IMR-90 (cell line): Measurements from ENCODE around the gene TRIM2. TPM values are rescaled to one million over a fixed set of nuclear protein-coding genes. Genes with fewer than 3 reads are reported as not detected.

Experiments
- ATAC-seq: fragments of 200-7000 bp; cut with Tn5 transposase; 2 replicates; pipeline ENCODE4 v1.9.1; 2020; ENCODE audit warnings: low read depth, mild to moderate bottlenecking, moderate library complexity
- BruUV-seq: library from RNA; stranded (reverse); fragments of 400-500 nt; replicated peaks from 2 replicates; lab custom pipeline; 2021; lab: Mats Ljungman, UMichigan
- CTCF ChIA-PET: fragments of 300-600 bp; formaldehyde crosslinking; extraction: SDS; loops from one replicate; lab custom pipeline; 2021; ENCODE audit warnings: antibody characterized with exemption; lab: Yijun Ruan, JAX
- POLR2A ChIA-PET: fragments of 300-600 bp; sonication (Branson Sonifier 250); formaldehyde crosslinking; loops from one replicate; lab custom pipeline; 2022; ENCODE audit warnings: antibody characterized with exemption; ENCODE audit not compliant: unreplicated experiment; lab: Charles Lee
- DNase-seq: peaks from one replicate; pipeline ENCODE4 v3.0.0; 2013
- H2AFZ ChIP-seq: replicated peaks from 2 replicates; pipeline ENCODE3; 2013; ENCODE audit warnings: low read length, mild to moderate bottlenecking; ENCODE audit not compliant: poor library complexity
- H2AK5ac ChIP-seq: 2 replicates; pipeline ENCODE4 v1.6.1; 2013; ENCODE audit warnings: low read depth, low read length, inconsistent platforms
- H2AK9ac ChIP-seq: replicated peaks from 2 replicates; pipeline ENCODE3; 2013; ENCODE audit warnings: mild to moderate bottlenecking, low read depth, low read length, moderate library complexity; ENCODE audit not compliant: poor library complexity
- H2BK120ac ChIP-seq: 2 replicates; pipeline ENCODE4 v1.6.1; 2013; ENCODE audit warnings: low read depth, low read length, inconsistent platforms
- H2BK15ac ChIP-seq: 3 replicates; pipeline ENCODE4 v1.6.1; 2013; ENCODE audit warnings: low read depth, low read length, inconsistent platforms
- H2BK20ac ChIP-seq: 2 replicates; pipeline ENCODE4 v1.6.1; 2013; ENCODE audit warnings: low read depth, mild to moderate bottlenecking, inconsistent platforms, low read length, moderate library complexity
- H2BK5ac ChIP-seq: 2 replicates; pipeline ENCODE4 v1.6.1; 2013; ENCODE audit warnings: mild to moderate bottlenecking, low read depth, low read length, inconsistent platforms; ENCODE audit not compliant: poor library complexity, severe bottlenecking
- H3K14ac ChIP-seq: replicated peaks from 2 replicates; pipeline ENCODE4 v1.6.1; 2013; ENCODE audit warnings: low read depth, low read length, inconsistent platforms
- H3K18ac ChIP-seq: 2 replicates; pipeline ENCODE4 v1.6.1; 2013; ENCODE audit warnings: low read depth, low read length, control low read depth
- H3K23ac ChIP-seq: 2 replicates; pipeline ENCODE4 v1.6.1; 2013; ENCODE audit warnings: low read depth, low read length, inconsistent platforms
- H3K27ac ChIP-seq: 2 replicates; pipeline ENCODE4 v1.5.1; 2013; ENCODE audit warnings: mild to moderate bottlenecking, control low read depth, low read length; ENCODE audit not compliant: insufficient read depth
- H3K27me3 ChIP-seq: 2 replicates; pipeline ENCODE4 v1.6.1; 2013; ENCODE audit warnings: low read length; ENCODE audit not compliant: control insufficient read depth, insufficient read depth
- H3K36me3 ChIP-seq: 2 replicates; pipeline ENCODE4 v1.6.1; 2013; ENCODE audit warnings: low read length, mixed read lengths; ENCODE audit not compliant: control insufficient read depth, insufficient read depth
- H3K4ac ChIP-seq: 2 replicates; pipeline ENCODE4 v1.6.1; 2013; ENCODE audit warnings: low read depth, low read length, inconsistent platforms
- H3K4me1 ChIP-seq: 2 replicates; pipeline ENCODE4 v1.6.1; 2013; ENCODE audit warnings: low read length, mixed read lengths; ENCODE audit not compliant: control insufficient read depth, insufficient read depth
- H3K4me2 ChIP-seq: 2 replicates; pipeline ENCODE4 v1.6.1; 2013; ENCODE audit warnings: low read depth, mild to moderate bottlenecking, control low read depth, low read length, moderate library complexity
- H3K4me3 ChIP-seq: 2 replicates; pipeline ENCODE4 v1.5.1; 2013; ENCODE audit warnings: low read depth, mild to moderate bottlenecking, control low read depth, low read length, moderate library complexity; ENCODE audit not compliant: insufficient read depth
- H3K56ac ChIP-seq: 2 replicates; pipeline ENCODE4 v1.6.1; 2013; ENCODE audit warnings: low read length, inconsistent platforms; ENCODE audit not compliant: insufficient read depth; ENCODE audit errors: extremely low read depth
- H3K79me1 ChIP-seq, 2 experiments: 2 replicates each; pipeline ENCODE4 v1.6.1; 2013; ENCODE audit warnings: low read length in 2 of 2, inconsistent platforms in 1 of 2, low read depth in 1 of 2
- H3K9ac ChIP-seq: 2 replicates; pipeline ENCODE4 v1.6.1; 2013; ENCODE audit warnings: low read depth, low read length, control low read depth
- H3K9me1 ChIP-seq: 2 replicates; pipeline ENCODE4 v1.6.1; 2013; ENCODE audit warnings: low read length, inconsistent platforms; ENCODE audit not compliant: insufficient read depth
- H3K9me3 ChIP-seq: 2 replicates; pipeline ENCODE4 v1.6.1; 2013; ENCODE audit warnings: low read length; ENCODE audit not compliant: control insufficient read depth, insufficient read depth
- H4K20me1 ChIP-seq: 2 replicates; pipeline ENCODE4 v1.6.1; 2013; ENCODE audit warnings: low read length, inconsistent platforms; ENCODE audit not compliant: insufficient read depth
- H4K5ac ChIP-seq: 2 replicates; pipeline ENCODE4 v1.6.1; 2013; ENCODE audit warnings: mild to moderate bottlenecking, low read depth, low read length, control low read depth
- H4K8ac ChIP-seq, 2 experiments: 2 replicates each; pipeline ENCODE4 v1.6.1; 2013; ENCODE audit warnings: low read depth in 2 of 2, low read length in 2 of 2, control low read depth in 1 of 2, inconsistent platforms in 1 of 2
- H4K91ac ChIP-seq: 2 replicates; pipeline ENCODE4 v1.6.1; 2013; ENCODE audit warnings: low read depth, low read length, inconsistent platforms; ENCODE audit not compliant: insufficient read depth
- CEBPB ChIP-seq: IDR thresholded peaks from 2 replicates; pipeline ENCODE4 v1.6.1; 2012; ENCODE audit warnings: low read depth, low read length, improper control_type of control experiment
- CTCF ChIP-seq: conservative IDR thresholded peaks from 2 replicates; pipeline ENCODE4 v1.5.1; 2012; ENCODE audit warnings: mild to moderate bottlenecking, low read depth, low read length, improper control_type of control experiment
- ELK1 ChIP-seq: fragments of 150-350 bp; IDR thresholded peaks from 2 replicates; pipeline ENCODE4 v1.6.1; 2016; ENCODE audit warnings: low read depth, mild to moderate bottlenecking, low read length, moderate library complexity, borderline replicate concordance
- NFE2L2 ChIP-seq: fragments of 150-350 bp; IDR thresholded peaks from 2 replicates; pipeline ENCODE4 v1.6.1; 2016; ENCODE audit warnings: low read depth, mild to moderate bottlenecking, low read length
- POLR2A ChIP-seq: IDR thresholded peaks from 2 replicates; pipeline ENCODE4 v1.6.1; 2012; ENCODE audit warnings: mild to moderate bottlenecking, low read depth, low read length
- RAD21 ChIP-seq: IDR thresholded peaks from 2 replicates; pipeline ENCODE4 v1.6.1; 2012; ENCODE audit warnings: low read length, improper control_type of control experiment
- USF2 ChIP-seq: fragments of 150-350 bp; IDR thresholded peaks from 2 replicates; pipeline ENCODE4 v1.6.1; 2017; ENCODE audit warnings: mild to moderate bottlenecking, antibody characterized with exemption, low read length, low read depth
- WGBS, 2 experiments: methylation state at CpG; one replicate each; pipeline versions ENCODE4 v1.1.5 to v1.1.7; 2013; ENCODE audit warnings: missing lambda C conversion rate in 2 of 2; ENCODE audit not compliant: insufficient read length in 1 of 2; ENCODE audit errors: extremely low coverage in 2 of 2; 5-methylcytosine and 5-hydroxymethylcytosine counted together
- dilution Hi-C: fragments of 300-500 bp; cut with HindIII; formaldehyde crosslinking; loops from one replicate; pipeline ENCODE4 v1.14.3; 2018; ENCODE audit warnings: low sequenced_read_pairs; ENCODE audit not compliant: unreplicated experiment
- in situ Hi-C: fragments of 300-500 bp; cut with MboI; formaldehyde crosslinking; loops from 3 replicates; pipeline ENCODE4 v1.14.3; 2019; ENCODE audit warnings: low sequenced_read_pairs, inconsistent platforms, mixed read lengths
- intact Hi-C: fragments of 100-400 bp; cut with micrococcal nuclease; formaldehyde crosslinking; loops from 2 replicates; pipeline ENCODE4 v1.10.0; 2022
- polyA plus RNA-seq, 3 experiments: library from polyadenylated mRNA; depleted of rRNA; stranded (reverse); fragments of >200 nt; gene quantifications; 2 replicates each; pipeline ENCODE4 v1.2.3, GENCODE V29; 2012; ENCODE audit warnings: low replicate concordance in 1 of 3
- total RNA-seq: library from RNA; depleted of rRNA; stranded (reverse); fragments of >200 nt; gene quantifications from 2 replicates; pipeline ENCODE4 v1.2.3, GENCODE V29; 2012

The TRIM2 gene
- total and polyA plus RNA-seq, 2 of the 4 experiments (the other 2 are of a cell fraction): 16.0 to 64.2 TPM

GRCh38 chr4:153176938-153177337 lies 27.3 kb upstream of the TRIM2 start:
- Histone ChIP-seq H2AFZ (no peak overlapping the region), H4K8ac (no peak overlapping the region), H3K27ac (no peak overlapping the region), H2BK120ac (no peak overlapping the region), H3K9ac (no peak overlapping the region), H3K27me3 (no peaks in the 10 kb centered on the region; the same call in 1 of the 2 replicates), H2BK15ac (no peak overlapping the region), H3K9me1 (no peaks in the 10 kb centered on the region; the same call in 1 of the 2 replicates), H3K23ac (no peak overlapping the region), H3K9me3 (no peaks in the 10 kb centered on the region), H3K56ac (no peak overlapping the region), H3K4me3 (no peak overlapping the region), H3K36me3 (no peaks in the 10 kb centered on the region), H4K20me1 (no peaks in the 10 kb centered on the region), H2BK20ac (no peak overlapping the region), H3K4me2 (no peak overlapping the region), H2AK5ac (no peak overlapping the region), H3K4ac (no peak overlapping the region), H3K14ac (no peak overlapping the region), H4K91ac (no peak overlapping the region), H2AK9ac (no peak overlapping the region), H3K18ac (no peak overlapping the region), H3K79me1 (no peaks in the 10 kb centered on the region), H4K5ac (no peak overlapping the region), H3K4me1 (peaks cover 4% of the 10 kb centered on the region; the same call in 1 of the 2 replicates), H2BK5ac (no peak overlapping the region)
- WGBS, 2 experiments: 50% methylated on average over 2 of the region's 3 CpGs; no CpG with 5 or more reads in 1 of the 2 experiments
- TF ChIP-seq USF2 (no peak), NFE2L2 (no peak), CEBPB (no peak), CTCF (no peak), RAD21 (no peak), POLR2A (no peak), ELK1 (no peak)
- ChIA-PET POLR2A (no interaction called here), CTCF (no interaction called here)
- in situ Hi-C loops (no loop called here), intact Hi-C loops (no loop called here), dilution Hi-C loops (no loop called here)
- DNase-seq: no peak
- ATAC-seq: no peak
- no TSS peak for BruUV-seq
